Activated B cell treated with CpG ODN at 0.5 μM for 24 hours (primary cell): ENCODE results near the gene ECM2. TPM values are rescaled to one million over a fixed set of nuclear protein-coding genes. Genes with fewer than 3 reads are reported as not detected.

Source experiments
- ATAC-seq: fragments of 200-7000 bp; cut with Tn5 transposase; one replicate; pipeline ENCODE4 v1.10.0; 2021; ENCODE audit warnings: low read depth, mild to moderate bottlenecking, moderate library complexity
- CTCF ChIA-PET: fragments of 350-600 bp; sonication (Branson Sonifier 250); formaldehyde crosslinking; loops from one replicate; lab custom pipeline; 2021; ENCODE audit warnings: antibody characterized with exemption; lab: Charles Lee
- POLR2A ChIA-PET: fragments of 350-600 bp; sonication (Branson Sonifier 250); formaldehyde crosslinking; loops from one replicate; lab custom pipeline; 2021; ENCODE audit warnings: antibody characterized with exemption; lab: Charles Lee
- DNase-seq: peaks from one replicate; pipeline ENCODE4 v3.0.0; 2022
- H3K27ac Mint-ChIP-seq: one replicate; pipeline ENCODE4 v1.8.0; 2020; ENCODE audit warnings: mixed read lengths
- H3K27me3 Mint-ChIP-seq: one replicate; pipeline ENCODE4 v1.8.0; 2021; ENCODE audit warnings: mixed read lengths
- H3K36me3 Mint-ChIP-seq: one replicate; pipeline ENCODE4 v1.8.0; 2021; ENCODE audit warnings: low read depth, mixed read lengths
- H3K4me1 Mint-ChIP-seq: one replicate; pipeline ENCODE4 v1.8.0; 2021; ENCODE audit warnings: mixed read lengths
- H3K4me3 Mint-ChIP-seq: one replicate; pipeline ENCODE4 v1.8.0; 2020; ENCODE audit warnings: mild to moderate bottlenecking, mixed read lengths
- H3K9me3 Mint-ChIP-seq: one replicate; pipeline ENCODE4 v1.8.0; 2020; ENCODE audit warnings: mixed read lengths
- intact Hi-C: fragments of 100-400 bp; cut with micrococcal nuclease; formaldehyde crosslinking; loops from one replicate; pipeline ENCODE4 v1.15.1; 2024
- total RNA-seq: library from RNA; stranded (reverse); gene quantifications from 2 replicates; pipeline ENCODE4 v1.2.3, GENCODE V29; 2022
- TF ChIP-seq, protein P1 (sequence below): fragments of 200-600 bp; IDR thresholded peaks from one replicate; pipeline ENCODE4 v1.8.0; 2022; ENCODE audit warnings: antibody characterized with exemption, mild to moderate bottlenecking

The ECM2 gene
- total RNA-seq, 1 donor from 2014 or later: not detected

DNA sequence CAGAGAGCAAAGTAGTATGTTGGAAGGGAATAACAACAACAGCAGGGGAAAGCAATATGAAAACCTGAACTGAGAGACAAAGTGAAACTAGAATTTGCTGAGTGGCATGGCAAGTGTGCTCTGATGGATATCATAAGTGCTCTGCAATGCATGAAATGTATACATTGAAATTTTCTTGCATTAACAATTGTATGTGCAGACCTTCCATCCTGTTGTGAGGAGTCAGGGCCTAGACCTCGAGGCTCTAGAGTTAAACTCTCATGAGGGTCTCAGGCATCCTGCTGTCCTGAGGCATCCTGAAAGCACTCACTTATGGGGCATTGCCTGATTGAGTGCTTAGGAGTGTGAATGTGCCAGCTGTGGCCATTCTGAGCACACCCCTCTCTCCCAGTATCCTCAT is 1.1 kb downstream of the ECM2 start:
- ATAC-seq (no peak), DNase-seq (no peak)
- ChIA-PET CTCF (no interaction called here), POLR2A (interaction anchor here (0.5 kb wide), 1 partner anchor 1609 kb away, joined by 3 read pairs; no protein-coding TSS in a partner anchor)
- Mint-ChIP-seq H3K27me3 (no peaks in the 10 kb centered on the region), H3K27ac (no peak overlapping the region), H3K4me1 (peaks cover 11% of the 10 kb centered on the region), H3K9me3 (peaks cover 7% of the 10 kb centered on the region), H3K4me3 (no peak overlapping the region), H3K36me3 (no peaks in the 10 kb centered on the region)
- intact Hi-C loops: no loop called here
- TF ChIP-seq, protein P1, sequence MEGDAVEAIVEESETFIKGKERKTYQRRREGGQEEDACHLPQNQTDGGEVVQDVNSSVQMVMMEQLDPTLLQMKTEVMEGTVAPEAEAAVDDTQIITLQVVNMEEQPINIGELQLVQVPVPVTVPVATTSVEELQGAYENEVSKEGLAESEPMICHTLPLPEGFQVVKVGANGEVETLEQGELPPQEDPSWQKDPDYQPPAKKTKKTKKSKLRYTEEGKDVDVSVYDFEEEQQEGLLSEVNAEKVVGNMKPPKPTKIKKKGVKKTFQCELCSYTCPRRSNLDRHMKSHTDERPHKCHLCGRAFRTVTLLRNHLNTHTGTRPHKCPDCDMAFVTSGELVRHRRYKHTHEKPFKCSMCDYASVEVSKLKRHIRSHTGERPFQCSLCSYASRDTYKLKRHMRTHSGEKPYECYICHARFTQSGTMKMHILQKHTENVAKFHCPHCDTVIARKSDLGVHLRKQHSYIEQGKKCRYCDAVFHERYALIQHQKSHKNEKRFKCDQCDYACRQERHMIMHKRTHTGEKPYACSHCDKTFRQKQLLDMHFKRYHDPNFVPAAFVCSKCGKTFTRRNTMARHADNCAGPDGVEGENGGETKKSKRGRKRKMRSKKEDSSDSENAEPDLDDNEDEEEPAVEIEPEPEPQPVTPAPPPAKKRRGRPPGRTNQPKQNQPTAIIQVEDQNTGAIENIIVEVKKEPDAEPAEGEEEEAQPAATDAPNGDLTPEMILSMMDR: no peak

- H3K27me3 Mint-ChIP-seq: no peaks in the 10 kb centered on the region
- peaks cover 11% of the 10 kb centered on the region for H3K4me1 Mint-ChIP-seq
- DNase-seq (no peak), ATAC-seq (no peak)
- no peak overlapping the region for H3K27ac Mint-ChIP-seq
- H3K4me3 Mint-ChIP-seq: peak overlapping the region; percentile 3
- ChIA-PET POLR2A (interaction anchor here (0.5 kb wide), 1 partner anchor 1608 kb away, joined by 3 read pairs; no protein-coding TSS in a partner anchor), CTCF (no interaction called here)
- TF ChIP-seq, protein P1: no peak
- no peaks in the 10 kb centered on the region for H3K36me3 Mint-ChIP-seq
- intact Hi-C loops: no loop called here
- peaks cover 7% of the 10 kb centered on the region for H3K9me3 Mint-ChIP-seq
Measured at GRCh38 chr9:92534204-92534603, 1.6 kb downstream of the ECM2 start.

DNA sequence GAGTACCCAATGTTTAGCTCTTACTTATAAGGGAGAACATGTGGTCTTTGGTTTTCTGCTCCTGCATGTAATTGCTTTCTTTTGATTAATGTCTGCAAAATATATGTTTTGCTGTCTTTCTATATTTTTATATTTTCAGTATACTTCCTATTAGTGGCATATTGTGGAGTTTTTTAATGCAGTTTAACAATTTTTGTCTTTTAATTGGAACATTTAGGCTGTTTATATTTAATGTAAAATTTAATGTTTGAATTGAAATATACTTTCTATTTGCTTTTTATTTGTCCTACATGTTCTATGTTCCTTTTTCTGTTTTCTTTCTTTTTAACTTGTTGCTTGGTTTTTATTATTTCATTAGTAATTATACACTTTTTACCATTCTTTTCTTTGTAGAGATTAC is 4.9 kb downstream of the ECM2 start:
- TF ChIP-seq, protein P1: no peak
- ChIA-PET CTCF (no interaction called here), POLR2A (no interaction called here)
- Mint-ChIP-seq H3K4me3 (no peak overlapping the region), H3K36me3 (no peaks in the 10 kb centered on the region), H3K27ac (no peak overlapping the region), H3K27me3 (no peaks in the 10 kb centered on the region), H3K4me1 (peaks cover 11% of the 10 kb centered on the region), H3K9me3 (peaks cover 7% of the 10 kb centered on the region)
- ATAC-seq (no peak), DNase-seq (no peak)
- intact Hi-C loops: no loop called here

- Mint-ChIP-seq H3K4me1 (peaks cover 2% of the 10 kb centered on the region), H3K9me3 (peaks cover 7% of the 10 kb centered on the region), H3K36me3 (no peaks in the 10 kb centered on the region), H3K27me3 (no peaks in the 10 kb centered on the region), H3K27ac (no peak overlapping the region), H3K4me3 (no peak overlapping the region)
- CTCF ChIA-PET: no interaction called here
- ATAC-seq: no peak
- POLR2A ChIA-PET: no interaction called here
- DNase-seq: no peak
- TF ChIP-seq, protein P1: no peak
- intact Hi-C loops: no loop called here
Measured at GRCh38 chr9:92529124-92529523, 6.7 kb downstream of the ECM2 start.

- Mint-ChIP-seq H3K4me1 (no peaks in the 10 kb centered on the region), H3K9me3 (peaks cover 7% of the 10 kb centered on the region), H3K27me3 (no peaks in the 10 kb centered on the region), H3K27ac (no peak overlapping the region), H3K36me3 (no peaks in the 10 kb centered on the region), H3K4me3 (no peak overlapping the region)
- no peak for ATAC-seq
- no peak for DNase-seq
- ChIA-PET POLR2A (no interaction called here), CTCF (no interaction called here)
- intact Hi-C loops: no loop called here
- TF ChIP-seq, protein P1: no peak
Measured at GRCh38 chr9:92528522-92528849, 7.3 kb downstream of the ECM2 start.
